SU-DHL-6 (cell line): Measurements from ENCODE around the gene NYNRIN.

Experiments used
- CTCF ChIP-seq: fragments of 200-600 bp; sonication (generic); IDR thresholded peaks from one replicate; pipeline ENCODE4 v1.5.1; 2017; ENCODE audit warnings: antibody characterized with exemption, mild to moderate bottlenecking, low read length, moderate library complexity; ENCODE audit not compliant: insufficient read depth, poor library complexity, severe bottlenecking
- EZH2phosphoT487 ChIP-seq: fragments of 200-600 bp; sonication (generic), shearing (Covaris generic); conservative IDR thresholded peaks from 2 replicates; pipeline ENCODE4 v1.6.1; 2018; ENCODE audit warnings: mild to moderate bottlenecking, antibody characterized with exemption, low read length, moderate library complexity, mixed read lengths

- no peak for TF ChIP-seq CTCF
- no peak for TF ChIP-seq EZH2phosphoT487
Observed at GRCh38 chr14:24399999-24400718, 1.4 kb downstream of the NYNRIN start.
